ENCODE data around the gene CD163L1.
"Not testable (repeated sequence)": the region's sequence is repeated elsewhere in the genome, so short reads cannot be mapped to it uniquely, and the experiment has no call there.

The CD163L1 gene

GRCh38 chr12:7403466-7403865 is 40.5 kb downstream of the CD163L1 start:
- no peak for DNase-seq

- DNase-seq: no peak
Observed at GRCh38 chr12:7399089-7399488, 44.9 kb downstream of the CD163L1 start.

- DNase-seq: no peak
Observed at GRCh38 chr12:7396418-7396817, 47.5 kb downstream of the CD163L1 start.

GRCh38 chr12:7395950-7396349 is 48.0 kb downstream of the CD163L1 start:
- peak; percentile 54 for DNase-seq

- DNase-seq: no peak
Observed at GRCh38 chr12:7387289-7387688, 56.7 kb downstream of the CD163L1 start.

- DNase-seq: no peak
Observed at GRCh38 chr12:7383157-7383556, 60.8 kb downstream of the CD163L1 start.

GRCh38 chr12:7376196-7376595 is 67.8 kb downstream of the CD163L1 start:
- DNase-seq: peak; percentile 67

- DNase-seq: no peak
Observed at GRCh38 chr12:7375145-7375543, 68.8 kb downstream of the CD163L1 start.

- DNase-seq: peak; percentile 36
Observed at GRCh38 chr12:7374423-7375144, 69.4 kb downstream of the CD163L1 start.

GRCh38 chr12:7373226-7373625 is 70.7 kb downstream of the CD163L1 start:
- DNase-seq: no peak

GRCh38 chr12:7369274-7369729 is 74.7 kb downstream of the CD163L1 start:
- peak; percentile 73 for DNase-seq

GRCh38 chr12:7362734-7363133 is 81.2 kb downstream of the CD163L1 start:
- DNase-seq: no peak

- DNase-seq: no peak
Observed at GRCh38 chr12:7361265-7361664, 82.7 kb downstream of the CD163L1 start.

GRCh38 chr12:7354529-7354928 is 89.4 kb downstream of the CD163L1 start:
- DNase-seq: peak; percentile 24

GRCh38 chr12:7352661-7353060 is 91.3 kb downstream of the CD163L1 start:
- no peak for DNase-seq

- DNase-seq: peak; percentile 31
Observed at GRCh38 chr12:7351177-7351576, 92.8 kb downstream of the CD163L1 start.

- DNase-seq: no peak
Observed at GRCh38 chr12:7349418-7349817, 94.5 kb downstream of the CD163L1 start.

GRCh38 chr12:7346551-7347225 is 97.3 kb downstream of the CD163L1 start:
- DNase-seq: no peak

GRCh38 chr12:7344833-7345606 is 98.9 kb downstream of the CD163L1 start:
- DNase-seq: no peak

GRCh38 chr12:7339675-7340074 is 104.3 kb downstream of the CD163L1 start:
- no peak for DNase-seq

- not testable (repeated sequence) for DNase-seq
Observed at GRCh38 chr12:7337790-7338189, 106.2 kb downstream of the CD163L1 start.

- no peak for DNase-seq
Observed at GRCh38 chr12:7327918-7328317, 116.0 kb downstream of the CD163L1 start.

- DNase-seq: no peak
Observed at GRCh38 chr12:7324176-7324575, 119.8 kb downstream of the CD163L1 start.

- no peak for DNase-seq
Observed at GRCh38 chr12:7322599-7322998, 121.4 kb downstream of the CD163L1 start.
